GM10248 (cell line): ENCODE results near the gene SH3RF3.

Experiments
- CTCF ChIA-PET: fragments of 300-600 bp; sonication (Branson Sonifier 250); formaldehyde crosslinking; extraction: SDS; loops from one replicate; lab custom pipeline; 2021; ENCODE audit warnings: antibody characterized with exemption; lab: Yijun Ruan, JAX
- POLR2A ChIA-PET: fragments of 350-650 bp; sonication (Branson Sonifier 250); formaldehyde crosslinking; extraction: SDS; loops from one replicate; lab custom pipeline; 2020; ENCODE audit warnings: antibody characterized with exemption; lab: Yijun Ruan, JAX
- DNase-seq: peaks from one replicate; pipeline ENCODE4 v3.0.0; 2012; ENCODE audit errors: extremely low spot score
- CTCF ChIP-seq: IDR thresholded peaks from 2 replicates; pipeline ENCODE4 v1.5.1; 2012; ENCODE audit warnings: mild to moderate bottlenecking, low read depth; ENCODE audit errors: extremely low read depth, missing control alignments, control extremely low read depth

The SH3RF3 gene

GRCh38 chr2:109451671-109452070, 322.7 kb downstream of the SH3RF3 start:
- no peak for DNase-seq
- ChIA-PET POLR2A (no interaction called here), CTCF (interaction anchor here (1.4 kb wide), 1 partner anchor 59 kb away, joined by 3 read pairs; no protein-coding TSS in a partner anchor)
- no peak for TF ChIP-seq CTCF

GRCh38 chr2:109452318-109453305, 323.6 kb downstream of the SH3RF3 start:
- ChIA-PET CTCF (interaction anchor here (1.4 kb wide), 1 partner anchor 58 kb away, joined by 3 read pairs; no protein-coding TSS in a partner anchor), POLR2A (no interaction called here)
- no peak for TF ChIP-seq CTCF
- no peak for DNase-seq

DNA sequence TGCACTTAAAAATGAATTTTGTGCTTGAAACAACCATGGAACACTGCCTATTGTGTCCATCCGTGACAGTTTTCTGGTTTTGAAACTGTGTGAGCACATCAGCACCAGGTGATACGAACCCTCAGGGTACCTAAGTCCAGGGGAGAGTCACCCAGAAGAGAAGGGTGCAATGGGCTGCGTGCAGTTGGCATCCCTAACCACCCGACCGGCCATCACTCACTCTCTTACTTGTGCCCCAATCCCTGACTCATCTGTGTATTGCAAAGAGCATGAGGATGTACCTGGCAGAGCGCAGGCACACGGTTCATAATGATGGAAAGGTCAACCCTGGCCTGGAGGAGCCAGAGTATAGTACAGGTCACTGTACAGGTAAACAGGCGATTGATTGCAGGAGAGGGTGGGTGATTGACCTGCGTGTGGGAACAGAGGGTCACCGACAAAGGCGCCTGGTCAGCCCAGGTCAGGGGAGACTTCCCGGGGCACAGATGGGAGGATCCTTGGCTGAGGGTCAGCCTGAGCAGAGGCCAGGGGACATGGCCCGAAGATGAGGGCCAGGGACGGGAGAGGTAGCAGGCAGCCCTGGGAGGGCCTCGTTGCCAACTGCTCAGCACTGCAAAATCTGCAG, 324.5 kb downstream of the SH3RF3 start:
- ChIA-PET CTCF (no interaction called here), POLR2A (no interaction called here)
- DNase-seq, result no peak
- no peak for TF ChIP-seq CTCF

- CTCF ChIA-PET, result no interaction called here
- no peak for DNase-seq
- TF ChIP-seq CTCF, result no peak
- POLR2A ChIA-PET, result no interaction called here
These were observed 325.3 kb downstream of the SH3RF3 start for GRCh38 chr2:109454304-109454703.

DNA sequence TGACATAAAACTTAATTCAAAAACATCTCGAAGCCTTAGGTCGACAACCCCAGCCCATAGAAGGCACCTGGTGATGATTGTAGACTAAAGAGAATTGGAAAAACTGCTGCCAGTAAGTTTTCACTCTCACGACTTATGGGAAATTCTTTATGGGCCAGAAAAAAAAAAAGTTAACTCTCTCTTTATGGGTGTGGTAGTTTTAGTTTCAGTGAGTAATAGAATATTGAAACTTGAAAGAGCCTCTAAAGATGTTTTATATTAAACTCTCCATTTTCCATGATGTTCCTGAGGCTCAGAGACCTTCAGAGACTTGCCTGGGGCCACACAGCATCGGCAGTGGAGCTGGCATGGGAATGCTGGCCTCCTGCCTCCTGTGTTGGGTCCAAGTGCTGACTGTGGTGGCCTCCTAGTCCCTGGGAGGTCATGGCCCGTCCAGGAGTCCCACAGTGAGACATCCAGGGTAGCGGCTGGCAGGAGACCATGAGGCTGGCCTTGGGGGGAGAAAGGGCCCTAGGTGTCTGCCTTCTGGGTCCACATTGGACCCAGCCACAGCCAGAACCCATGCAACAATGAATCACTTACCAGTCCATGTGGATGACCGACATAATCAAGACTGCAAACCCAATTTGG, 325.9 kb downstream of the SH3RF3 start:
- CTCF ChIA-PET, result no interaction called here
- POLR2A ChIA-PET, result no interaction called here
- no peak for DNase-seq
- TF ChIP-seq CTCF, result no peak
